Neural crest cell (in vitro differentiated cells): ENCODE measurements around the gene GPR142. TPM values are rescaled to one million over a fixed set of nuclear protein-coding genes. Genes with fewer than 3 reads are reported as not detected.

ENCODE experiments used
- DNase-seq: peaks from one replicate; pipeline ENCODE4 v3.0.0; 2021; ENCODE audit warnings: low read depth, mixed read lengths, low spot score
- H3K27ac Mint-ChIP-seq: one replicate; pipeline ENCODE4 v1.8.0; 2021; ENCODE audit warnings: mild to moderate bottlenecking, mixed read lengths; ENCODE audit not compliant: unreplicated experiment
- H3K27me3 Mint-ChIP-seq: 2 replicates; pipeline ENCODE4 v1.8.0; 2021; ENCODE audit warnings: low read depth, mild to moderate bottlenecking, mixed read lengths
- H3K36me3 Mint-ChIP-seq: 2 replicates; pipeline ENCODE4 v1.8.0; 2021; ENCODE audit warnings: low read depth, mild to moderate bottlenecking, mixed read lengths
- H3K4me1 Mint-ChIP-seq: 2 replicates; pipeline ENCODE4 v1.8.0; 2021; ENCODE audit warnings: mixed read lengths
- H3K4me3 Mint-ChIP-seq: one replicate; pipeline ENCODE4 v1.8.0; 2021; ENCODE audit warnings: mild to moderate bottlenecking, mixed read lengths
- H3K9me3 Mint-ChIP-seq: 2 replicates; pipeline ENCODE4 v1.8.0; 2021; ENCODE audit warnings: mixed read lengths
- CTCF ChIP-seq: fragments of 200-600 bp; sonication (generic); conservative IDR thresholded peaks from 2 replicates; pipeline ENCODE4 v1.5.0; 2021; ENCODE audit warnings: antibody characterized with exemption, mild to moderate bottlenecking
- total RNA-seq: library from RNA; stranded (reverse); gene quantifications from 2 replicates; pipeline ENCODE4 v1.2.1, GENCODE V29; 2021

The GPR142 gene
- total RNA-seq, 1 donor from 2014 or later = 0.23 TPM

DNA sequence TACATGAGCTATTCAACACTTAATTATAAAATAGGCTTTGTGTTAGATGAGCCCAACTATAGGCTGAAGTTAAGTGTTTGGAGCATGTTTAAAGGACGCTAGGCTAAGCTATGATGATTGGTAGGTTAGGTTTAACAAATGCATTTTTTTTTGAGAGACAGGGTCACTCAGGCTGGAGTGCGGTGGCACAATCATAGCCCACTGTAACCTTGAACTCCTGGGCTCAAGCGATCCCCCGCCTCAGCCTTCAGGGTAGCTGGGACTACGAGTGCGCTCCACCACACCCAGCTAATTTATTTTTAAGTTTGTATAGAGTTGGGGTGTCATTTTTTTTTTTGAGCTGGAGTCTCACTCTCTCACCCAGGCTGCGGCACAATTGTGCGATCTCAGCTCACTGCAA is 45.3 kb downstream of the GPR142 start:
- Mint-ChIP-seq H3K36me3 (no peaks in the 10 kb centered on the region), H3K4me3 (no peak overlapping the region), H3K9me3 (no peaks in the 10 kb centered on the region), H3K27ac (no peak overlapping the region), H3K27me3 (no peaks in the 10 kb centered on the region), H3K4me1 (no peaks in the 10 kb centered on the region)
- no peak for DNase-seq
- no peak for TF ChIP-seq CTCF

DNA sequence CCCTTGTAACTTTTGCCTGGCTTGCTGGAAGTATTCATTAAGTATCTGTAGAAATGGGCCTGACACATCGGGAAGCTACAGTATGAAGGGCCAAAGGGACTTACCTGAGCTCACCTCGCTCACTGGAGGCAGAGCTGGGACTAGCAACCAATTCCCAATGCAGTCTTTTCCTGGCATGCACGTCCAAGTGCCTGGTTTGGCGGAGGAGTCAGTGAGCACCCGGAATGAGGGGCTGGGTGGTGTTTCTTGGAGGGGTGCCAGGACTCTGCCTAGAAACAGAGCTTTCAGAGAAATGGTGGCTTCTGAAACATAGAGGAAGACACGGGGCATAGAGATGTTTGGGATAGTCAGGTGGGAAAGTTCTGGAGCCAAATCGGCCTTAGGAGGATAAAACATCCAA is 46.2 kb downstream of the GPR142 start:
- no peaks in the 10 kb centered on the region for H3K36me3 Mint-ChIP-seq
- H3K4me3 Mint-ChIP-seq = no peak overlapping the region
- TF ChIP-seq CTCF = no peak
- no peak for DNase-seq
- H3K27ac Mint-ChIP-seq = no peak overlapping the region
- H3K27me3 Mint-ChIP-seq = no peaks in the 10 kb centered on the region
- no peaks in the 10 kb centered on the region for H3K4me1 Mint-ChIP-seq
- H3K9me3 Mint-ChIP-seq = no peaks in the 10 kb centered on the region

- Mint-ChIP-seq H3K27me3 (no peaks in the 10 kb centered on the region), H3K36me3 (no peaks in the 10 kb centered on the region), H3K9me3 (no peaks in the 10 kb centered on the region), H3K27ac (no peak overlapping the region), H3K4me3 (no peak overlapping the region), H3K4me1 (no peaks in the 10 kb centered on the region)
- TF ChIP-seq CTCF = no peak
- no peak for DNase-seq
Observed at GRCh38 chr17:74414510-74414909, 47.2 kb downstream of the GPR142 start.

- Mint-ChIP-seq H3K4me1 (no peaks in the 10 kb centered on the region), H3K9me3 (no peaks in the 10 kb centered on the region), H3K36me3 (no peaks in the 10 kb centered on the region), H3K27me3 (no peaks in the 10 kb centered on the region), H3K27ac (no peak overlapping the region), H3K4me3 (no peak overlapping the region)
- TF ChIP-seq CTCF = no peak
- DNase-seq = no peak
Observed at GRCh38 chr17:74415608-74416396, 48.5 kb downstream of the GPR142 start.

DNA sequence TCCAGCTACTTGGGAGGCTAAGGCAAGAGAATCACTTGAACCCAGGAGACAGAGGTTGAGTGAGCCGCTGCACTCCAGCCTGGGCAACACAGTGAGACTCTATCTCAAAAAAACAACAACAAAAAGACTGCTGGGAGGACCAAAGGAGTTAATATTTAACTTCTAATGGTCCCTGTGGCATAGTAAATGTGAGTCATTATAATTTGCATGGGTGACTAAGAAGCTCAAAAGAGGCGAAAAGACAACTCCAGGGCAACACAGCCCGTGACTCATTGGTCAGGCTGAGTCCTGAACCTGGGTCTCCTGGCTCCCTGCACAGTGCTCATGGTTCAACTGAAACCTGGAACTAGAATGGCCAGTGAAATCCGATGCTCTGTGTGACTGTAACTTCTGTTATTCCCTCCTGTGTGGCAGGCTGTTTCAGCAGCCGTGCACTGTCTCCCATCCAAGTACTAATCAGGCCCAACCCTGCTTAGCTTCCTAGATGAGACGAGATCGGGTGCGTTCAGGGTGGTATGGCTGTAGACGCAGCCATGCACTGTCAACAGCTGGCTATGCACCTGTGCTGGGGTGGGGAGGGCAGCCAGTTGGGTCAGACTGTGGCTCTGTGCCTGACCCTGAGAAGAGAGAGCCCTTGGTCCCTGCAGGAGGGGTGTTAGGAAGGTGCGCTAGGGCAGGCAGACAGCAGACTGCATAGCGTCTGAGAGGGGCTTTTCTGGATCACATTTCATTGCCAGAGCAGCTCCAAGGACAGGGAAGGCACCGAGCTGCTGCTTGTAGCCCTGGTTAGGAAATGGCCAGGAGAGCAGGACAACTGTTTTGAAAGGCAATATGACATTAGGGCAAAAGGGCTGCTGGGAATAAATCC is 50.1 kb downstream of the GPR142 start:
- Mint-ChIP-seq H3K4me3 (no peak overlapping the region), H3K9me3 (no peaks in the 10 kb centered on the region), H3K27ac (no peak overlapping the region), H3K36me3 (no peaks in the 10 kb centered on the region), H3K4me1 (no peaks in the 10 kb centered on the region), H3K27me3 (no peaks in the 10 kb centered on the region)
- no peak for DNase-seq
- no peak for TF ChIP-seq CTCF
